GM12872 (cell line): ENCODE results near the gene MCTP2.

ENCODE experiments used
- CTCF ChIP-seq: IDR thresholded peaks from 3 replicates; pipeline ENCODE4 v1.5.1; 2011; ENCODE audit warnings: low read depth, mild to moderate bottlenecking, low read length, moderate library complexity; ENCODE audit not compliant: insufficient read depth

Gene MCTP2

GRCh38 chr15:94359716-94360115, 128.4 kb downstream of the MCTP2 start:
- no peak for TF ChIP-seq CTCF

- no peak for TF ChIP-seq CTCF
Observed at GRCh38 chr15:94360251-94360685, 128.9 kb downstream of the MCTP2 start.

- no peak for TF ChIP-seq CTCF
Observed at GRCh38 chr15:94362385-94363092, 131.2 kb downstream of the MCTP2 start.

- no peak for TF ChIP-seq CTCF
Observed at GRCh38 chr15:94363382-94363781, 132.0 kb downstream of the MCTP2 start.

- no peak for TF ChIP-seq CTCF
Observed at GRCh38 chr15:94366781-94367180, 135.4 kb downstream of the MCTP2 start.

- no peak for TF ChIP-seq CTCF
Observed at GRCh38 chr15:94367726-94368535, 136.6 kb downstream of the MCTP2 start.

- no peak for TF ChIP-seq CTCF
Observed at GRCh38 chr15:94370206-94370935, 139.0 kb downstream of the MCTP2 start.
